ENCODE data around the gene THSD4.
"Not testable (repeated sequence)": the region's sequence is repeated elsewhere in the genome, so short reads cannot be mapped to it uniquely, and the experiment has no call there.

Gene THSD4

GRCh38 chr15:71149646-71150557, 34.6 kb downstream of the THSD4 start:
- no peak for DNase-seq (ENCODE audit: low spot score)

GRCh38 chr15:71151081-71151480, 35.8 kb downstream of the THSD4 start:
- DNase-seq (ENCODE audit: low spot score), result no peak

GRCh38 chr15:71152542-71152941, 37.3 kb downstream of the THSD4 start:
- DNase-seq (ENCODE audit: low spot score), result no peak

- DNase-seq (ENCODE audit: low spot score), result no peak
These were observed 38.7 kb downstream of the THSD4 start for GRCh38 chr15:71153823-71154524.

GRCh38 chr15:71154607-71155200, 39.4 kb downstream of the THSD4 start:
- no peak for DNase-seq (ENCODE audit: low spot score)

GRCh38 chr15:71155534-71155933, 40.3 kb downstream of the THSD4 start:
- DNase-seq (ENCODE audit: low spot score), result no peak

- DNase-seq (ENCODE audit: low spot score), result no peak
These were observed 45.7 kb downstream of the THSD4 start for GRCh38 chr15:71160976-71161375.

GRCh38 chr15:71162309-71162708, 47.0 kb downstream of the THSD4 start:
- DNase-seq (ENCODE audit: low spot score), result no peak

- DNase-seq (ENCODE audit: low spot score), result not testable (repeated sequence)
These were observed 49.3 kb downstream of the THSD4 start for GRCh38 chr15:71164606-71165005.

- no peak for DNase-seq (ENCODE audit: low spot score)
These were observed 52.3 kb downstream of the THSD4 start for GRCh38 chr15:71167445-71168165.

- DNase-seq (ENCODE audit: low spot score), result no peak
These were observed 53.0 kb downstream of the THSD4 start for GRCh38 chr15:71168166-71168834.

GRCh38 chr15:71170163-71170562, 54.9 kb downstream of the THSD4 start:
- DNase-seq (ENCODE audit: low spot score), result no peak

GRCh38 chr15:71171195-71171594, 55.9 kb downstream of the THSD4 start:
- DNase-seq (ENCODE audit: low spot score), result no peak

- DNase-seq (ENCODE audit: low spot score), result not testable (repeated sequence)
These were observed 59.1 kb downstream of the THSD4 start for GRCh38 chr15:71174360-71174759.

- DNase-seq (ENCODE audit: low spot score), result no peak
These were observed 65.9 kb downstream of the THSD4 start for GRCh38 chr15:71180986-71181853.

GRCh38 chr15:71182522-71182921, 67.3 kb downstream of the THSD4 start:
- no peak for DNase-seq (ENCODE audit: low spot score)

GRCh38 chr15:71183063-71183462, 67.8 kb downstream of the THSD4 start:
- DNase-seq (ENCODE audit: low spot score), result no peak

- no peak for DNase-seq (ENCODE audit: low spot score)
These were observed 70.4 kb downstream of the THSD4 start for GRCh38 chr15:71185706-71186105.

- no peak for DNase-seq (ENCODE audit: low spot score)
These were observed 71.0 kb downstream of the THSD4 start for GRCh38 chr15:71186267-71186666.

GRCh38 chr15:71187078-71187477, 71.8 kb downstream of the THSD4 start:
- DNase-seq (ENCODE audit: low spot score), result no peak

- no peak for DNase-seq (ENCODE audit: low spot score)
These were observed 72.3 kb downstream of the THSD4 start for GRCh38 chr15:71187526-71187925.
